Hepatocyte (in vitro differentiated cells): Measurements from ENCODE around the gene RHOH. TPM values are rescaled to one million over a fixed set of nuclear protein-coding genes. Genes with fewer than 3 reads are reported as not detected.

Experiments
- DNase-seq: peaks from one replicate; pipeline ENCODE4 v3.0.0-alpha.2; 2016; ENCODE audit warnings: low spot score
- H2AFZ ChIP-seq: fragments of 200-600 bp; sonication (generic); 2 replicates; pipeline ENCODE4 v1.6.0; 2016; ENCODE audit warnings: antibody characterized with exemption, mild to moderate bottlenecking
- H3K27ac ChIP-seq: fragments of 200-600 bp; sonication (generic); 2 replicates; pipeline ENCODE4 v1.5.1; 2016; ENCODE audit warnings: mild to moderate bottlenecking
- H3K27me3 ChIP-seq: fragments of 200-600 bp; sonication (generic); 2 replicates; pipeline ENCODE4 v1.6.1; 2016
- H3K36me3 ChIP-seq: fragments of 200-600 bp; sonication (generic); replicated peaks from 2 replicates; pipeline ENCODE4 v1.5.1; 2016; ENCODE audit warnings: low read depth; ENCODE audit not compliant: insufficient read depth
- H3K4me1 ChIP-seq: fragments of 200-600 bp; sonication (generic); 2 replicates; pipeline ENCODE4 v1.5.1; 2016; ENCODE audit warnings: mild to moderate bottlenecking, moderate library complexity; ENCODE audit not compliant: insufficient read depth
- H3K4me2 ChIP-seq: fragments of 200-600 bp; sonication (generic); 2 replicates; pipeline ENCODE4 v1.6.0; 2016
- H3K4me3 ChIP-seq: fragments of 200-600 bp; sonication (generic); 2 replicates; pipeline ENCODE4 v1.5.1; 2016; ENCODE audit warnings: mild to moderate bottlenecking
- H3K79me2 ChIP-seq: fragments of 200-600 bp; sonication (generic); 2 replicates; pipeline ENCODE4 v1.6.0; 2017; ENCODE audit warnings: mild to moderate bottlenecking
- H3K9me2 ChIP-seq: fragments of 200-600 bp; sonication (generic); replicated peaks from 2 replicates; pipeline ENCODE4 v1.6.0; 2017; ENCODE audit warnings: mild to moderate bottlenecking; ENCODE audit not compliant: insufficient read depth
- H3K9me3 ChIP-seq: fragments of 200-600 bp; sonication (generic); 2 replicates; pipeline ENCODE4 v1.5.1; 2016; ENCODE audit warnings: low read depth, mild to moderate bottlenecking
- H4K20me1 ChIP-seq: fragments of 200-600 bp; sonication (generic); 2 replicates; pipeline ENCODE4 v1.6.0; 2016; ENCODE audit warnings: mild to moderate bottlenecking; ENCODE audit not compliant: insufficient read depth, poor library complexity, severe bottlenecking
- EZH2 ChIP-seq: fragments of 200-600 bp; sonication (generic); IDR thresholded peaks from 2 replicates; pipeline ENCODE4 v1.6.1; 2016; ENCODE audit warnings: antibody characterized with exemption, mild to moderate bottlenecking, borderline replicate concordance
- EZH2phosphoT487 ChIP-seq: fragments of 200-600 bp; sonication (generic); IDR thresholded peaks from one replicate; pipeline ENCODE4 v1.6.1; 2018; ENCODE audit warnings: antibody characterized with exemption, mild to moderate bottlenecking, low read depth, moderate library complexity; ENCODE audit not compliant: unreplicated experiment, severe bottlenecking
- WGBS: methylation state at CpG from one replicate; pipeline ENCODE4 v1.1.6; 2016; ENCODE audit warnings: low lambda C conversion rate; ENCODE audit errors: missing lambda C conversion rate; 5-methylcytosine and 5-hydroxymethylcytosine counted together
- polyA plus RNA-seq: library from polyadenylated mRNA; unstranded; fragments of >200 nt; fragmentation: Nextera tagmentation; extraction: Ambion mirVana; gene quantifications from 2 replicates; pipeline ENCODE4 v1.2.1, GENCODE V29; 2016
- total RNA-seq: library from RNA; depleted of rRNA; stranded (reverse); fragments of >200 nt; gene quantifications from 2 replicates; pipeline ENCODE4 v1.2.3, GENCODE V29; 2014
- TF ChIP-seq, protein P1 (sequence below): fragments of 200-600 bp; sonication (generic); IDR thresholded peaks from 2 replicates; pipeline ENCODE4 v1.5.1; 2016; ENCODE audit warnings: antibody characterized with exemption, mild to moderate bottlenecking; ENCODE audit not compliant: poor library complexity

RHOH gene
- total and polyA plus RNA-seq, 2 experiments from 2014 or later = not detected

DNA sequence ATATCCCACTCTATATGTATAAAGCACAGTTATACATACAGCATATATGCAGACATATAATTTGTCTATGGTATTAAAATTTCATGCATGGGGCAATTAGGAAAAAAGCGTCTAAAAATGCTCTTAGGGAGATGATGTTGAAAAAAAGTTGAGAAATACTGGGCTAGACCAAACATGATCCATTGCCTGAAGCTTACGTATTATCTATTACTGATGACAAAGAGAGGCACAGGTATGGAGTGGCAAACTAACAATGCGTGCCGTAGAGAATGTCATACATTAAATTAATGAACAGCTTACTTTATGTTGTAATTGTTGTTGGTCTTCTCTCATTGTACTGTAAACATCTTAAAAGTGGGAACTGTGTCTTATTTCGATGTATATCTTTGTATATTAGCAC, 13.9 kb downstream of the RHOH start:
- no peaks in the 10 kb centered on the region for H3K79me2 ChIP-seq
- no peak for DNase-seq
- no peaks in the 10 kb centered on the region for H3K9me3 ChIP-seq
- 95% methylated on average over 5 of the region's 5 CpGs for WGBS
- no peak overlapping the region for H3K4me3 ChIP-seq
- H3K4me2 ChIP-seq = no peak overlapping the region
- no peak overlapping the region for H2AFZ ChIP-seq
- H4K20me1 ChIP-seq = no peaks in the 10 kb centered on the region
- no peak for TF ChIP-seq EZH2phosphoT487
- no peak for TF ChIP-seq EZH2
- TF ChIP-seq, protein P1, sequence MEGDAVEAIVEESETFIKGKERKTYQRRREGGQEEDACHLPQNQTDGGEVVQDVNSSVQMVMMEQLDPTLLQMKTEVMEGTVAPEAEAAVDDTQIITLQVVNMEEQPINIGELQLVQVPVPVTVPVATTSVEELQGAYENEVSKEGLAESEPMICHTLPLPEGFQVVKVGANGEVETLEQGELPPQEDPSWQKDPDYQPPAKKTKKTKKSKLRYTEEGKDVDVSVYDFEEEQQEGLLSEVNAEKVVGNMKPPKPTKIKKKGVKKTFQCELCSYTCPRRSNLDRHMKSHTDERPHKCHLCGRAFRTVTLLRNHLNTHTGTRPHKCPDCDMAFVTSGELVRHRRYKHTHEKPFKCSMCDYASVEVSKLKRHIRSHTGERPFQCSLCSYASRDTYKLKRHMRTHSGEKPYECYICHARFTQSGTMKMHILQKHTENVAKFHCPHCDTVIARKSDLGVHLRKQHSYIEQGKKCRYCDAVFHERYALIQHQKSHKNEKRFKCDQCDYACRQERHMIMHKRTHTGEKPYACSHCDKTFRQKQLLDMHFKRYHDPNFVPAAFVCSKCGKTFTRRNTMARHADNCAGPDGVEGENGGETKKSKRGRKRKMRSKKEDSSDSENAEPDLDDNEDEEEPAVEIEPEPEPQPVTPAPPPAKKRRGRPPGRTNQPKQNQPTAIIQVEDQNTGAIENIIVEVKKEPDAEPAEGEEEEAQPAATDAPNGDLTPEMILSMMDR = no peak
- H3K27me3 ChIP-seq = no peaks in the 10 kb centered on the region
- H3K9me2 ChIP-seq = no peaks in the 10 kb centered on the region
- H3K36me3 ChIP-seq = no peaks in the 10 kb centered on the region
- no peak overlapping the region for H3K27ac ChIP-seq
- H3K4me1 ChIP-seq = no peaks in the 10 kb centered on the region

DNA sequence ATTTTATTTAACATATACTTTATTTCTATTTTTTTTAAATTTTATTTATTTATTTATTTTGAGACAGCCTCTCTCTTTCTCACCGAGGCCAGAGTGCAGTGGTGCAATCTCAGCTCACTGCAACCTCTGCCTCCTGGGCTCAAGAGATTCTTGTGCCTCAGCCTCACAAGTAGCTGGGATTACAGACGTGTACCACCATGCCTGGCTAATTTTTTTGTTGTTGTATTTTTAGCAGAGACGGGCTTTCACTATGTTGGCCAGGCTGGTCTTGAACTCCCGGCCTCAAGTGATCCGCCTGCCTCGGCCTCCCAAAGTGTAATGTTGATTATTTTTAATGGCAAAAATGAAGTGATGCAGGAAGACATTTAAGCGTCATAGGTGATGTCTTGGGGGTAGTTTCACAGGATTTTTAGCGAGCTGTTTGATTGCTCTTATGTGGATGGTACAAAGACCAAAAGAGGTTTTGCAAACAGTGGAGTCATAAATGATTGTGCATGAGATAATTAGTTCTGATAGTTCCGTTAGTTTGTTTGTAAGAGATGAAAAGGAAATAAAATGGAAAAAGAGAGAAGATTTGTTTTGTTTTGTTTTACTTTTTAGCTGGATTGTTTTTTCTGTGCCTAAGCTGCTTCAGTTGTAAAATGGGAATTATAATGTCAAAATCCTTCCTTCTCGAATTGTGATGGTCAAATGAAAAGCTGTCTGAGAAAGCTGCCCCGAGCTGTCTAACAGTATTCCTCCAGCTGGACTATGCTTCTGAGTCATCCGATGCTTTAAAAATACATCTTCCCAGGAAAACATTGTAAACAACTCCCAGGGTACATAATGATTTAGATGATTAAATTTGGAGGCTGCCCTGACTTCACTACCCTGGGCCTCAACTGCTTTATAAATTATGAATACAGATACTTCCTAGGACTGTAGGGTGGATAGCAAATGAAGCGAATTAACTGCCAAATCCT, 14.7 kb downstream of the RHOH start:
- Histone ChIP-seq H3K4me3 (no peak overlapping the region), H2AFZ (no peak overlapping the region), H3K27me3 (no peaks in the 10 kb centered on the region), H3K79me2 (no peaks in the 10 kb centered on the region), H3K36me3 (no peaks in the 10 kb centered on the region), H3K9me2 (no peaks in the 10 kb centered on the region), H3K27ac (no peak overlapping the region), H3K4me1 (no peaks in the 10 kb centered on the region), H4K20me1 (no peaks in the 10 kb centered on the region), H3K4me2 (no peak overlapping the region), H3K9me3 (no peaks in the 10 kb centered on the region)
- 71% methylated on average over 13 of the region's 13 CpGs for WGBS
- TF ChIP-seq EZH2phosphoT487 (no peak), EZH2 (no peak)
- TF ChIP-seq, protein P1 = no peak
- DNase-seq = no peak

DNA sequence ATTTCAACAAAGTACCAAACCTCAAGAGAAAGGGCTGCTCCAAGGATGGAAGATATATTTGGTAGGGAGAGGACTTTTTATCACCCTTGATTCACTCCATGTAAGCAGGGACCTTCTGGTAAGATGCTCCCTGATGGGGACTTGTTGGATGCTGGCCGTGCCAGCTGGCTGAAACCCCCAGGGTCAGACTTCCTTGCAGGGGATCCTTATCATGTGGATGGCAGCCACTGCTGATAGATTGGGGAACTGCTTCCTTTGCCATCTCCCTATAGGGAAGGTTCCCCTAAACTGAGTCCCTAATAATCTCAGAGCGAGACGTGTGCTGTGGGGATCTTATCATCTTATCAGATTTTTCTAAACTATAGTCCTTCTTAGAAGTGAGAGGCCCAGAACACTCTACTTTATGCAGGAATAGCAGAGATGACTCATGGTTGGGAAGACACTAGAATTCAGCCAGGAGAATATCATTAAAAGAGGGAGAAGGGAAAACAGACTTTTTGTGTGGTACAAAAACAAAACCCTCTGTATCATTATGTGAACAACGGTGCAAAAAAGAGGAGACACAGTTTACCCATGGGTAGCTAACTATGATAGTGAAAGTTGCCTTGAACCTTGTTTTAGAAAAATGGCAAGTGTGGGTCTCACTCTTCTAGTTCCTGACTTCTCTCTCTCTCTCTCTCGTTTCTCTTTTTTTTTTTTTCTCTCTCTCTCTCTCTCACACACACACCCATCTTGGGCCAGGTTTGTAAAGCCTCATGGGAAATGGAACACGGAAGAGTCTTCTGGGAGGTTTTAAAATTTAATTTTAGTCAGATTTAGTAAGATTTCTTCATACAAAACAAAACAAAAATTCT, 16.1 kb downstream of the RHOH start:
- Histone ChIP-seq H3K9me2 (no peaks in the 10 kb centered on the region), H3K79me2 (no peaks in the 10 kb centered on the region), H3K27ac (no peak overlapping the region), H4K20me1 (no peaks in the 10 kb centered on the region), H3K4me2 (no peak overlapping the region), H2AFZ (no peak overlapping the region), H3K9me3 (no peaks in the 10 kb centered on the region), H3K4me3 (no peak overlapping the region), H3K27me3 (no peaks in the 10 kb centered on the region), H3K4me1 (no peaks in the 10 kb centered on the region), H3K36me3 (no peaks in the 10 kb centered on the region)
- TF ChIP-seq, protein P1 = no peak
- TF ChIP-seq EZH2 (no peak), EZH2phosphoT487 (no peak)
- DNase-seq = no peak
- WGBS = 55% methylated on average over 6 of the region's 6 CpGs
